Duodenal mucosa (tissue), 2 donors: ENCODE data around the gene PAX5.

Experiments used
- H3K27ac ChIP-seq: one replicate; pipeline ENCODE4 v1.7.0; 2013; ENCODE audit warnings: low read depth, low read length
- H3K27me3 ChIP-seq, 2 donors: one replicate each; pipeline ENCODE4 v1.7.0; 2013; ENCODE audit warnings: low read length in 2 of 2, control low read depth in 1 of 2; ENCODE audit not compliant: insufficient read depth in 2 of 2, control insufficient read depth in 1 of 2
- H3K36me3 ChIP-seq, 2 donors: one replicate each; pipeline ENCODE4 v1.7.0; 2013; ENCODE audit warnings: low read length in 2 of 2, control low read depth in 1 of 2; ENCODE audit not compliant: insufficient read depth in 2 of 2, control insufficient read depth in 1 of 2
- H3K4me1 ChIP-seq, 2 donors: one replicate each; pipeline ENCODE4 v1.7.0; 2013; ENCODE audit warnings: low read length in 2 of 2, control low read depth in 1 of 2; ENCODE audit not compliant: insufficient read depth in 2 of 2, control insufficient read depth in 1 of 2
- H3K4me3 ChIP-seq, 2 donors: one replicate each; pipeline ENCODE4 v1.7.0; 2013; ENCODE audit warnings: low read length in 2 of 2, low read depth in 1 of 2
- H3K9ac ChIP-seq, 2 donors: one replicate each; pipeline ENCODE4 v1.7.0; 2013; ENCODE audit warnings: low read length in 2 of 2, low read depth in 1 of 2
- H3K9me3 ChIP-seq, 2 donors: one replicate each; pipeline ENCODE4 v1.7.0; 2013; ENCODE audit warnings: low read length in 2 of 2, control low read depth in 1 of 2; ENCODE audit not compliant: control insufficient read depth in 1 of 2

The PAX5 gene

GRCh38 chr9:36935332-36935731 is 98.7 kb downstream of the PAX5 start:
- Histone ChIP-seq H3K27me3 (peaks cover 0 to 5% of the 10 kb centered on the region in 2 donors), H3K9me3 (peaks cover 0 to 3% of the 10 kb centered on the region in 2 donors), H3K4me3 (no peak overlapping the region), H3K4me1 (no peaks in the 10 kb centered on the region), H3K36me3 (no peaks in the 10 kb centered on the region), H3K9ac (no peak overlapping the region), H3K27ac (no peak overlapping the region)

GRCh38 chr9:36934478-36935065 is 99.5 kb downstream of the PAX5 start:
- Histone ChIP-seq H3K27ac (no peak overlapping the region), H3K9me3 (peaks cover 0 to 3% of the 10 kb centered on the region in 2 donors), H3K4me1 (no peaks in the 10 kb centered on the region)

GRCh38 chr9:36933676-36934215 is 100.3 kb downstream of the PAX5 start:
- Histone ChIP-seq H3K9me3 (peaks cover 0 to 3% of the 10 kb centered on the region in 2 donors), H3K36me3 (no peaks in the 10 kb centered on the region), H3K9ac (no peak overlapping the region), H3K27ac (no peak overlapping the region), H3K4me3 (no peak overlapping the region), H3K27me3 (peaks cover 0 to 5% of the 10 kb centered on the region in 2 donors), H3K4me1 (no peaks in the 10 kb centered on the region)

More at GRCh38 chr9:36934478-36935065, 99.5 kb downstream of the PAX5 start:
- no peak overlapping the region for H3K9ac ChIP-seq
- no peaks in the 10 kb centered on the region for H3K36me3 ChIP-seq
- H3K27me3 ChIP-seq: peaks cover 0 to 5% of the 10 kb centered on the region in 2 donors
- H3K4me3 ChIP-seq: no peak overlapping the region

GRCh38 chr9:36932198-36932597 is 101.9 kb downstream of the PAX5 start:
- no peaks in the 10 kb centered on the region for H3K36me3 ChIP-seq

GRCh38 chr9:36930941-36931340 is 103.1 kb downstream of the PAX5 start:
- no peaks in the 10 kb centered on the region for H3K4me1 ChIP-seq
- no peaks in the 10 kb centered on the region for H3K27me3 ChIP-seq
- peaks cover 0 to 3% of the 10 kb centered on the region in 2 donors for H3K9me3 ChIP-seq
- H3K36me3 ChIP-seq: no peaks in the 10 kb centered on the region
- no peak overlapping the region for H3K9ac ChIP-seq
- no peak overlapping the region for H3K27ac ChIP-seq
- no peak overlapping the region for H3K4me3 ChIP-seq

More at GRCh38 chr9:36932198-36932597, 101.9 kb downstream of the PAX5 start:
- peaks cover 0 to 4% of the 10 kb centered on the region in 2 donors for H3K27me3 ChIP-seq
- H3K9ac ChIP-seq: no peak overlapping the region
- H3K4me3 ChIP-seq: no peak overlapping the region
- H3K4me1 ChIP-seq: no peaks in the 10 kb centered on the region
- H3K9me3 ChIP-seq: peaks cover 0 to 3% of the 10 kb centered on the region in 2 donors
- H3K27ac ChIP-seq: no peak overlapping the region

GRCh38 chr9:36929350-36929675 is 104.8 kb downstream of the PAX5 start:
- H3K4me3 ChIP-seq: no peak overlapping the region
- H3K9me3 ChIP-seq: peaks cover 0 to 3% of the 10 kb centered on the region in 2 donors
- H3K9ac ChIP-seq: no peak overlapping the region
- no peaks in the 10 kb centered on the region for H3K4me1 ChIP-seq
- no peaks in the 10 kb centered on the region for H3K36me3 ChIP-seq
- H3K27ac ChIP-seq: no peak overlapping the region
- no peaks in the 10 kb centered on the region for H3K27me3 ChIP-seq

- Histone ChIP-seq H3K36me3 (no peaks in the 10 kb centered on the region), H3K4me1 (no peaks in the 10 kb centered on the region), H3K9ac (no peak overlapping the region), H3K27me3 (no peaks in the 10 kb centered on the region), H3K9me3 (peaks cover 0 to 3% of the 10 kb centered on the region in 2 donors), H3K4me3 (no peak overlapping the region), H3K27ac (no peak overlapping the region)
Measured at GRCh38 chr9:36928670-36929349, 105.3 kb downstream of the PAX5 start.

GRCh38 chr9:36928210-36928609 is 105.9 kb downstream of the PAX5 start:
- Histone ChIP-seq H3K36me3 (no peaks in the 10 kb centered on the region), H3K4me1 (no peaks in the 10 kb centered on the region), H3K9ac (no peak overlapping the region), H3K27ac (no peak overlapping the region), H3K4me3 (no peak overlapping the region), H3K27me3 (no peaks in the 10 kb centered on the region), H3K9me3 (peaks cover 0 to 3% of the 10 kb centered on the region in 2 donors)

- H3K27me3 ChIP-seq: no peaks in the 10 kb centered on the region
- no peaks in the 10 kb centered on the region for H3K9me3 ChIP-seq
- no peak overlapping the region for H3K27ac ChIP-seq
- H3K4me3 ChIP-seq: no peak overlapping the region
- H3K4me1 ChIP-seq: no peaks in the 10 kb centered on the region
- no peaks in the 10 kb centered on the region for H3K36me3 ChIP-seq
- no peak overlapping the region for H3K9ac ChIP-seq
Measured at GRCh38 chr9:36924757-36925432, 109.2 kb downstream of the PAX5 start.

GRCh38 chr9:36924071-36924470 is 110.0 kb downstream of the PAX5 start:
- H3K27ac ChIP-seq: no peak overlapping the region

More at GRCh38 chr9:36924071-36924470, 110.0 kb downstream of the PAX5 start:
- H3K9me3 ChIP-seq: no peaks in the 10 kb centered on the region
- no peaks in the 10 kb centered on the region for H3K4me1 ChIP-seq
- H3K9ac ChIP-seq: no peak overlapping the region
- no peaks in the 10 kb centered on the region for H3K27me3 ChIP-seq
- no peaks in the 10 kb centered on the region for H3K36me3 ChIP-seq
- H3K4me3 ChIP-seq: no peak overlapping the region
